Measurements from ENCODE around the gene MGME1. TPM values are rescaled to one million over a fixed set of nuclear protein-coding genes. Genes with fewer than 3 reads are reported as not detected.
A peak's percentile ranks its signal among the peaks of the same experiment; 100 is the strongest.

The MGME1 gene
- total and polyA plus RNA-seq, 9 of the 15 experiments (the other 6 are each of a cell fraction or from before 2014, with no cell fraction given), result 13.4 to 45.1 (median 30.6) TPM

DNA sequence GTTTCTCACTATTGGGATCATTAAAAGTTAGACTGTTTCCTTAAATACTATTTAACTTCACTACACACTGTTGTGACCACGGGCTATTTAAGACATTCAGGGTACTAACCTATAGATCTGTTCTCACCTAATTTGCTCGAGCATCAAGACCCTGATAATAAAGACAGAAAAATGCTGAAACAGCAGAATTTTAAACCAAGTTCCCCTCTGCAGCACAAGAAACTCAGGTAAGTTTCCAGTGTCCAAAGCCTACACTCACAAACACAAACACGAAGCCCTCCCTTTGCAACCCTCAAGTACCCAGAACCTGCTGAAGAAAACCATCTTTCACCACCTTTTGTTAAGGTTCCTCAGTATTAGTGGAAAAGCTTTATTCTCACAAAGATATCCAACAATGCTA is 4.2 kb upstream of the MGME1 start:
- WGBS (ENCODE audit: insufficient coverage, low coverage, missing lambda C conversion rate), result 6% methylated on average over 3 of the region's 3 CpGs
- peaks cover 98% of the 10 kb centered on the region for H3K79me2 ChIP-seq (ENCODE audit: control insufficient read depth, insufficient read depth, low read length)
- H3K27ac ChIP-seq (ENCODE audit: extremely low read depth, low read depth, low read length), result peak overlapping the region; percentile 100
- ChIA-PET POLR2A (interaction anchor here (0.6 to 1.7 kb wide), 4 partner anchors 9 to 1218 kb away, joined by 3 to 4 read pairs (median 4); no protein-coding TSS in a partner anchor), CTCF (ENCODE audit: low intra/inter-chr PET ratio) (no interaction called here)
- DNase-seq (ENCODE audit: extremely low read depth in 1 of 4, low spot score in 3 of 4) (no peak), FAIRE-seq (no peak), ATAC-seq (no peak)
- intact Hi-C loops (cut with micrococcal nuclease), result no loop called here
- peak overlapping the region; percentile 90; the same call in 1 of the 2 replicates for H3K4me3 ChIP-seq
- H3K9ac ChIP-seq (ENCODE audit: insufficient read depth in 1 of 2, low read depth in 2 of 2, low read length in 2 of 2), result peak overlapping the region in 1 of 2 experiments; percentile 98; a peak in 2 of 4 replicates
- in situ Hi-C loops (cut with MboI), result no loop called here
- H3K4me2 ChIP-seq (ENCODE audit: insufficient read depth, low read length), result peak overlapping the region; percentile 96
- H3K36me3 ChIP-seq (ENCODE audit: control insufficient read depth, insufficient read depth, low read length), result peaks cover 69% of the 10 kb centered on the region
- no peak overlapping the region for H2AFZ ChIP-seq (ENCODE audit: low read depth, low read length)
- BruUV-seq (replicated peaks), result no TSS peak
- peaks cover 20 to 43% of the 10 kb centered on the region in 2 experiments for H3K4me1 ChIP-seq (replicated peaks in 1 of 2; ENCODE audit: control insufficient read depth in 2 of 2, insufficient read depth in 2 of 2, low read length in 2 of 2)
- H3K9me3 ChIP-seq (replicated peaks; ENCODE audit: control insufficient read depth, insufficient read depth, low read depth, low read length), result no peaks in the 10 kb centered on the region
- H4K20me1 ChIP-seq (replicated peaks; ENCODE audit: control insufficient read depth, insufficient read depth, low read length), result peaks cover 24% of the 10 kb centered on the region
- no peaks in the 10 kb centered on the region for H3K27me3 ChIP-seq (ENCODE audit: control insufficient read depth in 2 of 2, insufficient read depth in 2 of 2, low read length in 2 of 2)
- H3K9me1 ChIP-seq (ENCODE audit: control insufficient read depth, insufficient read depth, low read length), result no peaks in the 10 kb centered on the region
- TF ChIP-seq MTA3 (IDR thresholded peaks at IDR 0.05; ENCODE audit: borderline replicate concordance), result no peak
- TF ChIP-seq ZNF766 (CRISPR knock-in tag; conservative IDR thresholded peaks at IDR 0.05), result no peak
- no peak for TF ChIP-seq GTF2F1 (IDR thresholded peaks at IDR 0.05; ENCODE audit: low read depth, low read length)
- TF ChIP-seq MAFF (IDR thresholded peaks at IDR 0.05; ENCODE audit: low read length), result peak; percentile 98
- no peak for TF ChIP-seq RB1 (IDR thresholded peaks at IDR 0.05; ENCODE audit: low read depth)
- no peak for TF ChIP-seq SNIP1 (IDR thresholded peaks at IDR 0.05; ENCODE audit: low read depth)
- TF ChIP-seq TSC22D4 (tag; IDR thresholded peaks at IDR 0.05), result no peak
- no peak for TF ChIP-seq PTTG1 (tag; IDR thresholded peaks at IDR 0.05; ENCODE audit: low read depth)
- peak; percentile 96 for TF ChIP-seq C11orf30 (IDR thresholded peaks at IDR 0.05; ENCODE audit: low read depth)
- TF ChIP-seq NR3C1 (CRISPR knock-in tag; IDR thresholded peaks at IDR 0.05), result no peak
- no peak for TF ChIP-seq GTF3C2 (IDR thresholded peaks at IDR 0.05; ENCODE audit: borderline replicate concordance, extremely low read depth, insufficient read length)
- TF ChIP-seq, protein P1, sequence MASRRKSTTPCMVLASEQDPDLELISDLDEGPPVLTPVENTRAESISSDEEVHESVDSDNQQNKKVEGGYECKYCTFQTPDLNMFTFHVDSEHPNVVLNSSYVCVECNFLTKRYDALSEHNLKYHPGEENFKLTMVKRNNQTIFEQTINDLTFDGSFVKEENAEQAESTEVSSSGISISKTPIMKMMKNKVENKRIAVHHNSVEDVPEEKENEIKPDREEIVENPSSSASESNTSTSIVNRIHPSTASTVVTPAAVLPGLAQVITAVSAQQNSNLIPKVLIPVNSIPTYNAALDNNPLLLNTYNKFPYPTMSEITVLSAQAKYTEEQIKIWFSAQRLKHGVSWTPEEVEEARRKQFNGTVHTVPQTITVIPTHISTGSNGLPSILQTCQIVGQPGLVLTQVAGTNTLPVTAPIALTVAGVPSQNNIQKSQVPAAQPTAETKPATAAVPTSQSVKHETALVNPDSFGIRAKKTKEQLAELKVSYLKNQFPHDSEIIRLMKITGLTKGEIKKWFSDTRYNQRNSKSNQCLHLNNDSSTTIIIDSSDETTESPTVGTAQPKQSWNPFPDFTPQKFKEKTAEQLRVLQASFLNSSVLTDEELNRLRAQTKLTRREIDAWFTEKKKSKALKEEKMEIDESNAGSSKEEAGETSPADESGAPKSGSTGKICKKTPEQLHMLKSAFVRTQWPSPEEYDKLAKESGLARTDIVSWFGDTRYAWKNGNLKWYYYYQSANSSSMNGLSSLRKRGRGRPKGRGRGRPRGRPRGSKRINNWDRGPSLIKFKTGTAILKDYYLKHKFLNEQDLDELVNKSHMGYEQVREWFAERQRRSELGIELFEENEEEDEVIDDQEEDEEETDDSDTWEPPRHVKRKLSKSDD (conservative IDR thresholded peaks at IDR 0.05; ENCODE audit: low read length), result no peak
- 0 out of 2 replicates have a peak, but pooled peaks have one; percentile 8 for TF ChIP-seq BRD4 (IDR thresholded peaks at IDR 0.05)
- TF ChIP-seq ZNF316 (IDR thresholded peaks at IDR 0.05), result peak; percentile 98
- TF ChIP-seq RBM34 (IDR thresholded peaks at IDR 0.05; ENCODE audit: borderline replicate concordance, insufficient read depth, low read length), result no peak
